Endometrium (tissue), 2 donors: ENCODE results near the gene PLOD3.

Experiments used
- FAIRE-seq: peaks from 2 replicates; lab custom pipeline; 2012; peaks lifted over from hg19 to GRCh38; lab: Jason Lieb, UNC
- donor health status: control.
- donor health status: control.

PLOD3 gene

DNA sequence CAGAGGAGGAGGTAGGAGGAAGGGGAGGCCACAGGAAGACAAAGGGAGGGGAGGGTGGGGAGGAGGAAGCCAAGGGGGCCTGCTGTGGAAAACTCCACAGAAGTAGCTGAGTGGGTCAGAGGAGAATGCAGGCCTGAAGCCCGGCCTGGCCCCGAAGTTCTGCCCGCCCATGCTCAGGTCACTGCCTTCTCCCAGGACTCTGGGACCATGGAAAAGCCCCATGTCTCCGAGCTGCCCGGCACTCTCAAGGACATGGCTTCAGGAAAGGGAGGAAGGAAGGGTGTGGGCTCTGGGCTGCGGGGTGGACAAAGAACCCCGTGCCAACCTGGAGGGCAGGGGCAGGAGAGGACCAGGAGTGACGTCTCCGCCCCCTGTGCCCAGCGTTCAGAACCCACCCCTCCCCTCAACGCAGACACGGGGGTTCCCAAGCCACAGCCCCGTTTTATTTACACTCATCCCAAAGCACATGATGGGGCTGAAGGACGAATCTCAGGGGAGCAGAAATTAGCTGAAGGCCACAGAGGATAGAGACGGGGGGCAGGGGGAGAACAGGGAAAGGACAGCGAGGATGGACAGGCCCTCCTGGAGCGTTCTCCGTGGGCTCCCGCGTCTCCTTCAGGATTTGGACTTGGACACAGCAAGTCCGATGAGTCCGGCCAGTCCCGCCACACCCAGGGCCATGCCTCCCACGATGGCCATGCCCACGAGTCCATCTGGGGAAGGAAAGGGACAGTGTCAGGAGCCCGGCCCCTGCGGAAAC lies 22.0 kb upstream of the PLOD3 start:
- FAIRE-seq = no peak

GRCh38 chr7:101238226-101239182 lies 21.1 kb upstream of the PLOD3 start:
- FAIRE-seq = no peak

- FAIRE-seq = no peak
Measured at GRCh38 chr7:101237206-101238067, 20.1 kb upstream of the PLOD3 start, which contains the start of gene CLDN15. Gene CLDN15, minus strand, starts transcription at chr7:101237802. Its CDS starts 221 bp downstream, at chr7:101237581.

DNA sequence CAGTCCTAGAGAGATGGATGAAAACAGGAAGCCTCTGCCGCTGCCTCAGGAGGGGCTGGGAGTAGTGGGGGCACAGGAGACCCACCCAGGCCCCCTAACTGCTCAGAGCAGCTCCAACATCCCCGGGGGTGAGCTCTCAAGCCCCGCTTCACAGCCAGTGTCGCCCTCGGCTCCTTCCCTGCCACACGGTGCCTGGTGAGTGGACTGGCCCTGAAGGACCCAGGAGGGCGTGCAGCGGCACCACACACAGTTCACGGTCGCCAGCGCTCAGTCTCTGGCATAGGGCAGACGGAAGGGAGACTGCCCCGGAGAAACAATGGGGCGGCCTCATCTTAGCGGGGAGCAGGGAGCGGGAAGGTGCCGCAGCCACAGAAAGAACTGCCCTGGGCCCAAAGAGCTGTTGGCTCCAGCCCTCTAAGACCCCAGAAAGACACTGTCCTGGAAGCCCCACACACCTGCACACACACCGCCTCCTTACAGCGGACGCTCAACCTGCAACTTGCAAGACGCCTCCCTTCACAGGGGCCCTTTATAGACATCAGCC lies 19.0 kb upstream of the PLOD3 start:
- no peak for FAIRE-seq

DNA sequence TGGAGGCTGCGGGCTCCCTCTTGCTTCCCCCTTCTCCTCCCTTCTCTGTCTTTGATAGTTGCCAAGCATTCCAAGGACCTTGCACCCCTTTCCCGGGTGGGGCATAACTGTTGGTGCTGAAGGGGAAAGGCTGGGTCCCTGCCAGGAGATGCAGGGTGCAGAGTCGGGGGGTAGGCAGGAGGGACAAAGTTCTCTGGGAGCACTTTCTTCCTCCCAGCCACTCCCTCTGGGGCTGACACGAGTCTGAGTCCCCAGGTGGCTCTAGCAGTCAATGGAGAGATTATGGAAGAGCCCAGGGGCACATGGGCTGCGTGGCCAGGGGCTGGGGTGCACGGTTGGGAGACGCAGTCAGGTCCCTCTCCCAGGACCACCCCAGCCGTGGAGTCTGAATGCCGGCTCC lies 18.1 kb upstream of the PLOD3 start:
- no peak for FAIRE-seq

- no peak for FAIRE-seq
Measured at GRCh38 chr7:101235050-101235449, 17.7 kb upstream of the PLOD3 start.

DNA sequence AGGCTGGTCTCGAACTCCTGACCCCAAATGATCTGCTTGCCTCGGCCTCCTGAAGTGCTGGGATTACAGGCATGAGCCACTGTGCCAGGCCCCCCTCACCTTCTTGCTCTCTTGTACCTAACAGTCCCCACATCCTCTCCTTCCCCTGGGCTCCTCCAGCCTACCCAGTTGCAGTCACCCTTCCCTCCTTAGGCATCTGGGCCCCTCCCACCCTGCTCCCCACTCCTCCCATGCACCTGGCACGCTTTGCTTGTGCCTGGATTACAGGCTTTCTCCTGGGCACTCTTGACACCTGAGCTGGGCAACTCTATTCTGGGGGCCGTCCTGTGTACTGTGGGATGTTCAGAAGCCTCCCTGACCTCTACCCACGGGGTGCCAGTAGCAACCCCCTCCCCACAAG lies 17.3 kb upstream of the PLOD3 start:
- no peak for FAIRE-seq

GRCh38 chr7:101233907-101234547 lies 16.6 kb upstream of the PLOD3 start:
- no peak for FAIRE-seq

DNA sequence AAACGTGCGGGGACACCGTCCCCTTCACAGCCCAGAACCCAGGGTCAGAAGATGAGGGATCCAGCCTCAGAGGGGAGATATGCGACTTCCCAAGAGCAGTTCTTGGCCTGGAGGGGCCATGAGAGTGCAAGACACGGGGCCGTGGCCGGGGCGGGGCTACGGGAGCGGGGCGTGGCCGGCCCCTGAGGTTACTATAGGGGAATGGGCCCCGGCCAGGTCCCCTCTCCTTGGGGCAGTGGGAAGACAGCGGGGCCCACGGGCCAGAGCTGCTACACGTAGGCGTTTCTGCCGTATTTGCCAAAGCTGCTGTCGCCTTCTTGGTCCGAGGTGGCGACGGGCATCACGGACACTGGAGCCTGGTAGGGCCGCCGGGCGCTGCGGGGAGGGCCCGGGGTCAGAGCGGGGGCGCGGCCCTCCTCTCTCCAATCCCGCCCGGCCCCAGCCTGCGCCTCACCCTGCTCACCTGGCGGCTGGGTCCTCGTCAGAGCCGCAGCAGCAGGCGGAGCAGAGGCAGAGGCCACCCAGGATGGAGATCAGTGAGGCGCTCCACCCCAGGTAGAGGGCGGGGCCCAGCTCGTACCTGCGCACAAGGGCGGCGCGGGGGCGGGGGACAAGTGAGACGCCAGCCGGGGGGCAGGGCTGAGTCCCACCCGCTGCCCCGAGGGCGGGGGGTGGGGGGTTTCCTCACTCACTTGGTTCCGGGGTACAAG lies 14.9 kb upstream of the PLOD3 start:
- no peak for FAIRE-seq

DNA sequence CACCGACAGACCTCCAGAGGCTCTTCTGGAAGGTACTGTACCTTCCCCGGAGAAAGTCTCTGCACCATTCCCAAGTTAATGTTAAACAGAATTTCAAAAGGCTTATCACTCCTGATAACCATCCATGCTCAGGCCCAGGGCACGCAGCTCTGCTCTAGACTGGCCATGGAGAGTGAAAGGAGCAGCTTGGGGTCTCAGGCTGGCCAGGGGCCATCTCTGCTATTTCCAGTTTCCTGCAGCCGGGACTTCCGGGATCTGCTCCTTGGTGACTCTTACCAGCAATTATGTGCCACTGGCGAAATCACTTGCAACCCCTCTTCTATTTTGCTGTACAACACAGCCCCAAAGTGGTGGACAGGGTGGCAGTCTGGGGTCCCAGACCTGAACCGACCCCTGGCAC lies 14.3 kb upstream of the PLOD3 start:
- no peak for FAIRE-seq

DNA sequence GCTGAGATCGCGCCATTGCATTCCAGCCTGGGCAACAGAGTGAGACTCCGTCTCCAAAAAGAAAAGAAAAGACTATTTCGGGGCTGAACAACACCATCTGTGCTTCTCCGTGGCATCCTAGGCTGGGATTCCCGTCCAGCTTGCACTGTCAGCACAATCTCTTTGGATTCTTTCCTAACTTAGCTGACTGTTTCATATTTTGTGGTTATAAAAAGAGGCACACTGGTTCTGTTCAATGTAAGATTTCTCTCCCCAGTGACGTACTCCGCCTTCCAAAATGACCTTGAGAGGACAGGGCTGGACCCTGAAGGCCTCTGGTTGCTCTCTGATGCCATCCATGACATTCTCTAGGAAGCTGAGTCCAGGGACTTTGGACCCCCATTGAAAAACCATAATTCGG lies 9.3 kb upstream of the PLOD3 start:
- no peak for FAIRE-seq

DNA sequence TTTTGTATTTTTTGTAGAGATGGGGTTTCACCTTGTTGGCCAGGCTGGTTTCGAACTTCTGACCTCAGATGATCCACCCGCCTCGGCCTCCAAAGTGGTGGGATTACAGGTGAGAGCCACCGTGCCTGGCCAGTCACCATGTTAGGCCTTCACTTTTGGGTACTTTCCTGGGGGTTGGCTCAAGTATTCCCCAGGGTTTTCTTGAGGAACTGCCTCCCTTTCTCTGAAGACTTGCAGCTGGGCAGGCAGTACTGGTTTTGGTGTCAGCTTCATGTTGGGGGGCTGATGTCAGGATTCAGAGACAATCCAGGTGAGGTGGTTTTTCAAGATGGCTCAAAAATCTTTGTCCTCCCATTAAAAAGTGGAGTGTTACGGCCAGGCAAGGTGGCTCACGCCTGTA lies 8.3 kb upstream of the PLOD3 start:
- FAIRE-seq = no peak

DNA sequence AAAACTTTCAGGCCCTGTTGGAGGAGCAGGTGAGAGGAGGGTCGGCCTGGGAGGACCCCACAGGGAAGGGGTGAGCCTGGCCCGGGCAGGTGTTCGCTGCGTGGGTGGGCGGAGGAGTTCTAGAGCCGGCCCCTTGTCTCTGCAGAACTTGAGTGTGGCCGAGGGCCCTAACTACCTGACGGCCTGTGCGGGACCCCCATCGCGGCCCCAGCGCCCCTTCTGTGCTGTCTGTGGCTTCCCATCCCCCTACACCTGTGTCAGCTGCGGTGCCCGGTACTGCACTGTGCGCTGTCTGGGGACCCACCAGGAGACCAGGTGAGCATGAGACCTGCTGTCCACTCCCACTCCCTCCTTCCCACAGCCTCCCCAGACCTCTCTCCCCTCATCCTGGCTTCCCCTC lies 6.1 kb upstream of the PLOD3 start:
- FAIRE-seq = no peak

DNA sequence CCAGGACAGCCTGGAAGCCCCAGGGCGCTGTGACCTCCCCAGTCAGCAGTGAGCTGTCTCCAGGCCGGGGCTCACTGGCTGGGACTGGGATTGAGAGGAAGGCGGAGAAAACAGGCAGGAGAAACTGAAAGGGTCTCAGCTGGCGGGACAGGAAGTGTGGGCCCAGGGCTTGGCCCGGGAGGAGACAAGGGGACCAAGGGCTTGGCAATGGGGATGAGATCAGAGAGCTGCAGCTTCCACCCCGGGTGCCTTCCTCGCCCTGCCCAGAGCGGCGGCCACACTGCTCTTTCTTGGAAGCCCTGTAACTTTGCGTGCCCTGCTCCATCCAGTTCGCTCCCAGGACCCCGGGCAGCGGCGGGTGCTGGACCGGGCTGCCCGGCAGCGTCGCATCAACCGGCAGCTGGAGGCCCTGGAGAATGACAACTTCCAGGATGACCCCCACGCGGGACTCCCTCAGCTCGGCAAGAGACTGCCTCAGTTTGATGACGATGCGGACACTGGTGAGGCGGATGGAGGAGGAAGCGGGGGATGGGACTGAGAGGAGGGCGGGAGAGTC lies 5.0 kb upstream of the PLOD3 start:
- FAIRE-seq = no peak

- FAIRE-seq = no peak
Measured at GRCh38 chr7:101220295-101220694, 2.9 kb upstream of the PLOD3 start.

DNA sequence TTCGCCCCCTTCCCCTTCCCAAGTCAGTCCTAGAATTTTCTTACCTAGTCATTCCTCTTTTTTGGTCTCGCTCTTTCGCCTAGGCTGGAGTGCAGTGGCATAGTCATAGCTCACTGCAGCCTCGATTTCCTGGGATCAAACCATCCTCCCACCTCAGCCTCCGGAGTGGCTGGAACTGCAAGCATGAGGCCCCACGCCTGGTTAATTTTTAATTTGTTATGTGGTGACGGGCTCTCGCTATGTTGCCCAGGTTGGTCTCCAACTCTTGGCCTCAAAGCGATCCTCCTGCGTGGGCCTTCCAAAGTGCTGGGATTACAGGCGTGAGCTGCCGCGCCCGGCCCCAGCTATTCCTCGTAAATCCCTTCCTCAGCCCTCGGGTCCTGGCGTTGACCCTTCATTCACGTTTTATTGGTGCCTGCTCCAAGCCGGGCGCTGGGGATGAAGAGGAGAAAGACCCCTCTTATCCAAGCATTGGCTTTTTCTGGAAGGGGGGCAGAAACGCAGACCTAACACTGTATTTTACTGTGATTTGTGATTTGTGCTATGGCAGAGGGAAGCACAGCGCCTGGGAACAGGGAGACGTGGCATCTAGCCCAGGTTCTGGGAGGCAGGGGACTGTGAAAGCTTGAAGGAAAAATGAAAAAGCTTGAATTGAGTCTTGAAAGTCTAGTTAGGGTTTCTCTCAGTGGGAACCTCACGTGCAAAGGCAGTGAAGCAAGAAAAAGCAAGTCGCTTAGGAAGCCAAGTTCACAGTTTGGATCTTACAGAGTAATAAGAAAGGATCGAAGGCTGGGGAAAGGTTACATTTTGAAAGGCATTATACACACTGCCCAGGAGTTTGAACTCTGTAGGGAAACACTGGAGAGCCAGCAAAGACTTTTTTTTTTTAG lies 1.1 kb upstream of the PLOD3 start:
- no peak for FAIRE-seq

DNA sequence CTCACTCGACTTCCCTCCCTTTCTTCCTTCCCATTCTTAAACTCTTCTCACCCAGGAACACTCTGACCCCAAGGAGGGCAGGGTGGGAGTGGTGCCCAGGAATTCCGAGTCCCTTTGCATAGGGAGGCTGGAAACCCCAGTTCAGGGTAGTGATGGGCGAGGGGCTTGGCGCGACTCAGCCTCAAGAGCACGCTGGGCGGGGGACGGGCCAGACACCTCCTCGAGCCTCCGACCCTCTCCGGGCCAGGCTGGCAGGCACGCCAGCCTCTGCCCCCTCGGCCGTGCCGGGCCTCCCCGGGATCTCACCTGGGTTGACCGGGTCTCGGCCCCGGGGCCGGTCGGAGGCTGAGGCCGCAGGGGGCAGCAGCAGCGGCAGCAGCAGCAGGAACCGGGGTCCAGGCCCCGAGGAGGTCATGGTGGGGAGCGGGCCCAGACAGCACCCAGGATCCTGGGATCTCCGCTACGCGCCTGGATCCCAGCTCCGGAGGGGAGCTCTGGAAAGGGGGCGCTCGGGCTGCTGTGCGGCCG lies 457 bp downstream of the PLOD3 start:
- FAIRE-seq = no peak

DNA sequence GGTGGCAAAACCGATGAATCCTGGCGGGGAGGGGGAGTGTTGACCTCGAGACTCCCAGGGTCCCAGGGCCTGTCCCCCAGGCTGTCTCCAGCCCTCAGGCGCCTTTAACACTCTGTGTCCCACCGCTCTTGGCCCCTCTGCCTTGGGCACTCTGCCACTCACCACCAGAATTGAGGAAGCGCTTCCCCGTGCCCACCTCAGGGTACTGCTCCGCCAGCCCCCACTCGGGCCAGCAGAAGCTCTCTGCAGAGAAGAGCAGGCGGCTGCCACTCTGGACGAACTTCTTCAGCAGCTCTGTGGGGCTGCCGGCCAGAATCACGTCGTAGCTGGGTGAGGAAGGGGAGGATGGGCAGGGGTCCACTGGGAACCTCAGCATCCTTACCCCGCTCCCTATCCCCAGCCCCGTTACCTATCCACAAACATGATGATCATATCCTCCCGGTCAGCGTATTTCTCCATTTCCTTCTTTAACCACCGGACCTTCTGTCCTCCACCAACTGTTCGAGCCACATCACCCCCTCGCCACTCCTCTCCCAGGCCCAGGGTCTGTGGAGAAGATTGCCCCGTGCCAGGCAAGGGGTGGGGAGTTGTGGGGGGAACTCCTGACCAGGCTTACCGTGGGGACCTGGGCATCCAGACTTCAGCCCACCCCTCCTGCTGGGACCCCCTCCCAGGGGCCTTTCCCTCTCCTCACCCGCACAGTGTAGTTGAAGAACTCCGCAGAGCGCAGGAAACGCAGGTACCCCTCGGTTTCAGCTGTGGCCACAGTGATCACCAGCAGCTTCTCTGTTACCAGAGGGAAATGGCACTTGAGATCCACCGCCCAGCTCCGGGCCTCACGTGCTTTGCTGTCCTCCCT lies 1.2 kb downstream of the PLOD3 start:
- FAIRE-seq = no peak
